IPS-18a (cell line): ENCODE results near the gene TTLL9.

Experiments used
- H3K27ac ChIP-seq: one replicate; pipeline ENCODE4 v1.5.1; 2013; ENCODE audit warnings: low read length
- H3K27me3 ChIP-seq: one replicate; pipeline ENCODE4 v1.6.1; 2013; ENCODE audit warnings: mild to moderate bottlenecking, low read length; ENCODE audit not compliant: control insufficient read depth, insufficient read depth
- H3K36me3 ChIP-seq: one replicate; pipeline ENCODE4 v1.6.1; 2013; ENCODE audit warnings: low read depth, low read length; ENCODE audit not compliant: control insufficient read depth
- H3K4me1 ChIP-seq: one replicate; pipeline ENCODE4 v1.6.1; 2013; ENCODE audit warnings: low read depth, low read length; ENCODE audit not compliant: control insufficient read depth
- H3K4me3 ChIP-seq: one replicate; pipeline ENCODE4 v1.5.1; 2013; ENCODE audit warnings: low read length
- H3K9ac ChIP-seq: one replicate; pipeline ENCODE4 v1.6.1; 2013; ENCODE audit warnings: mild to moderate bottlenecking, low read length, moderate library complexity
- H3K9me3 ChIP-seq: one replicate; pipeline ENCODE4 v1.6.1; 2013; ENCODE audit warnings: low read depth, low read length; ENCODE audit not compliant: control insufficient read depth

Gene TTLL9

DNA sequence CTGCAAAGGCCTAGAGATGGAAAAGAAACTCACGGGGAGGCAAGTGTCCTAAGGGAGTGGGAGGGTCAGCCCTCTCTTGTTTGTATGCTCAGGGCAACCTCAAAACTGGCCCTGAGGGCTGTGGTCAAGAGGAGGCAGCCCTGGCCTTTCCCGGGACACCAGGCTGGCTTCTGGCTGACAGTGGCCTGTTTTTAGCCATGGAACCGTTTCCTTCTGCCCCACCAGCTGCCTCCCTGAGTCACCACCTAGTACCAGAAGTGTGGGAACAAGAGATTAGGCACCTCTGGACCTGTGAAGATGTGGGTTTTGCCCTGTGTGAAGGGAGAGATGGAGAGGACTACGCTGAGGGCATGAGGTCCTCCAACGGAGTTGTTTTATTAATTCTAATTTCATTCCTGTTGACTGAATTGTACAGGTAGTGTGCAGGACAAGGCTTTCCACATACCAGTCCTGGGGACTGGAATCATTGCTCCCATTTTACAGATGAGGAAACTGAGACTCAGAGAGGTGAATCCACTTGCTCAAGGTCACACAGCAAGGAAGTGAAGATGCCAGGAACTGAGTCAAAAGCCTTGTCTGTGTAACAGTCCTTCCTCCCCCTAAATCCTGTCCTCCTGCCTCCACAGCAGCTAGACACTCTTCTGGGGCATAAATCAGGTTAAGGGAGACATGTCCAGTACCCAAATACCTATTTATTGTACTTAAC lies 30.5 kb upstream of the TTLL9 start:
- no peak overlapping the region for H3K27ac ChIP-seq
- H3K4me1 ChIP-seq: peaks cover 15% of the 10 kb centered on the region
- H3K36me3 ChIP-seq: no peaks in the 10 kb centered on the region
- H3K9ac ChIP-seq: no peak overlapping the region
- H3K27me3 ChIP-seq: no peaks in the 10 kb centered on the region
- H3K9me3 ChIP-seq: no peaks in the 10 kb centered on the region
- no peak overlapping the region for H3K4me3 ChIP-seq

- Histone ChIP-seq H3K27me3 (no peaks in the 10 kb centered on the region), H3K27ac (no peak overlapping the region), H3K9me3 (no peaks in the 10 kb centered on the region), H3K4me1 (peaks cover 15% of the 10 kb centered on the region), H3K9ac (no peak overlapping the region), H3K36me3 (no peaks in the 10 kb centered on the region), H3K4me3 (no peak overlapping the region)
Measured at GRCh38 chr20:31840906-31841816, 29.3 kb upstream of the TTLL9 start.

DNA sequence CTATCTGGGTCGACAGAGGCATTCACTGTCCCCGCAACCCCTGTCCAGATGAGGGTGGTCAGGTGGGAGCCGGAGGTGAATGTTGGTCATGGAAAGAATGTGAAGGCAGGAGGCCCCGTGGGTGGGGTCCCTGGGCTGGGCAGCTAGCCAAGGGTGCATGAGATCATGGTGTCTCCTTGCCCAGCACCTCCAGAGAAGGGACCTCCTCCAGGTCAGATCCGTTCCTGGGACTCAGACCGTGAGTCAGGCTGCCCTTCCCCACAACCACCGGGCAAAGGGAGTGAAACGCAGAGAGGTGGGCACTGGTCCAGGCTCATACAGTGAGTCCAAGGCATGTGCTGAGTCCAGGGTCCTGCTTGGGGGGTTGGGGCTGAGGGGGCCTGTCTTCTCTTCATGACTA lies 28.5 kb upstream of the TTLL9 start:
- H3K9ac ChIP-seq: no peak overlapping the region
- no peaks in the 10 kb centered on the region for H3K9me3 ChIP-seq
- H3K4me1 ChIP-seq: peaks cover 15% of the 10 kb centered on the region
- H3K27ac ChIP-seq: no peak overlapping the region
- no peaks in the 10 kb centered on the region for H3K27me3 ChIP-seq
- no peaks in the 10 kb centered on the region for H3K36me3 ChIP-seq
- no peak overlapping the region for H3K4me3 ChIP-seq

GRCh38 chr20:31842471-31843157 lies 27.8 kb upstream of the TTLL9 start:
- H3K36me3 ChIP-seq: no peaks in the 10 kb centered on the region
- no peaks in the 10 kb centered on the region for H3K27me3 ChIP-seq
- H3K4me3 ChIP-seq: no peak overlapping the region
- no peak overlapping the region for H3K9ac ChIP-seq
- H3K27ac ChIP-seq: no peak overlapping the region
- H3K9me3 ChIP-seq: no peaks in the 10 kb centered on the region
- H3K4me1 ChIP-seq: peaks cover 15% of the 10 kb centered on the region

DNA sequence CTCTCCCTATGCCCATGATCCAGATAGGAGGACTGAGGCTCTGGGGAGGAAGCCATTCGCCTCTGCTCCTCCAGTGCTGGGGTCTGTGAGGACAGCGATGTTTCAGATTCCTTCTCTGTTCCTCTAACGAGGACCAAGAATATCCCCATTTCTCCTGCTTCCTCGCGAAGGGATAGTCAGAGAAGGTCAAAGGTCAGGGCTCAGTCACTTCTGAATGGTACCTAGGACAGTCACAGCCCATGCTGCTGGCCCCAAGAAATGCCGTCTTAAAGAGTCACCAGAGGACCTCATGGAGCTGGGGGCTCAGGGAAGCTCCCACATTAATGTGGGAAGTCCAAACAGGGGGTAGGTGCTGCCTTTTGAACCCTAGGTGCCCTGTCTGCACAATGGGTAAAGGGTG lies 27.1 kb upstream of the TTLL9 start:
- Histone ChIP-seq H3K4me3 (no peak overlapping the region), H3K9ac (no peak overlapping the region), H3K36me3 (no peaks in the 10 kb centered on the region), H3K27me3 (no peaks in the 10 kb centered on the region), H3K27ac (no peak overlapping the region), H3K9me3 (no peaks in the 10 kb centered on the region), H3K4me1 (peaks cover 11% of the 10 kb centered on the region)

- Histone ChIP-seq H3K9me3 (no peaks in the 10 kb centered on the region), H3K27me3 (no peaks in the 10 kb centered on the region), H3K4me3 (no peak overlapping the region), H3K4me1 (peaks cover 11% of the 10 kb centered on the region), H3K27ac (no peak overlapping the region), H3K9ac (no peak overlapping the region), H3K36me3 (no peaks in the 10 kb centered on the region)
Measured at GRCh38 chr20:31843881-31844280, 26.6 kb upstream of the TTLL9 start.

DNA sequence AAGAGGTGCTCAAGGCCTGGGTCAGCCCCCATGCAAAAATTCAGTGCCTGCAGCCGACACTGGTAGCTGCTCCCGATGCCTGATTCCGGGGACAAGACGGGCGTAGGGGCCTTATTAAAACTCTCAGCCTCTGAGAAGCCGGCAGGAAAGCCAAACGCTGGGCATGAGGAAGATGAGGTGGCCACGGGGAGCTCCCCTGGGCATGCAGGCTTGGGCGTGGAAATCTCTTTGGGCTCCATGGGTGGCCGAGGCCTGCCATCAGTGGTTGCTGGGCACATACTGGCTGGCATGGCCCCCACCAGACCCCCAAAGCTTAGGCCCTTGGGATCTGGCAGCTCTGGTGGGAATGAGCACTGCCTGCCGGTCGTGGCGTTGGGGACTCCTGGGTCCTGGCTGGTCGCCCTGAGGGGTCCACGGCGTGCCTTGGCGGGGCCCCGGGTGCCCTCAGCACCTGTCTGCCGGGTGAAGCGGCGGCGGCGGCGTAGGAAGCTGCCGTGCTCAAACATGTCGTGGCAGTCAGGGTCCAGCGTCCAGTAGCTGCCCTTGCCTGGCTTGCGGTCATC lies 25.6 kb upstream of the TTLL9 start:
- Histone ChIP-seq H3K4me1 (peaks cover 11% of the 10 kb centered on the region), H3K9ac (no peak overlapping the region), H3K27ac (no peak overlapping the region), H3K36me3 (no peaks in the 10 kb centered on the region), H3K9me3 (no peaks in the 10 kb centered on the region), H3K4me3 (no peak overlapping the region), H3K27me3 (no peaks in the 10 kb centered on the region)

- Histone ChIP-seq H3K27ac (no peak within 1 kb of the TSS), H3K9me3 (no peaks in the 10 kb centered on the region), H3K36me3 (no peaks in the 10 kb centered on the region), H3K4me3 (no peak within 1 kb of the TSS), H3K27me3 (no peaks in the 10 kb centered on the region), H3K4me1 (peaks cover 11% of the 10 kb centered on the region), H3K9ac (no peak within 1 kb of the TSS)
Measured at GRCh38 chr20:31845300-31845863, 25.1 kb upstream of the TTLL9 start, which contains the start of gene FOXS1. Gene FOXS1, minus strand, starts transcription at chr20:31845604. Its CDS starts 62 bp downstream, at chr20:31845542.

GRCh38 chr20:31846793-31847138 lies 23.7 kb upstream of the TTLL9 start:
- peaks cover 7% of the 10 kb centered on the region for H3K4me1 ChIP-seq
- H3K4me3 ChIP-seq: no peak overlapping the region
- H3K9me3 ChIP-seq: no peaks in the 10 kb centered on the region
- no peak overlapping the region for H3K9ac ChIP-seq
- no peaks in the 10 kb centered on the region for H3K36me3 ChIP-seq
- H3K27ac ChIP-seq: no peak overlapping the region
- H3K27me3 ChIP-seq: no peaks in the 10 kb centered on the region

- Histone ChIP-seq H3K27me3 (no peaks in the 10 kb centered on the region), H3K36me3 (no peaks in the 10 kb centered on the region), H3K4me3 (no peak overlapping the region), H3K27ac (no peak overlapping the region), H3K4me1 (no peaks in the 10 kb centered on the region), H3K9me3 (no peaks in the 10 kb centered on the region), H3K9ac (no peak overlapping the region)
Measured at GRCh38 chr20:31848088-31848999, 22.1 kb upstream of the TTLL9 start.
